GM12878 (cell line): Measurements from ENCODE around the gene CHST15. TPM values are rescaled to one million over a fixed set of nuclear protein-coding genes. Genes with fewer than 3 reads are reported as not detected.

Experiments used
- ATAC-seq: fragments of 200-7000 bp; cut with Tn5 transposase; 3 replicates; pipeline ENCODE4 v1.9.1; 2020; ENCODE audit warnings: mild to moderate bottlenecking, moderate library complexity
- BruUV-seq: library from RNA; stranded (reverse); fragments of 400-500 nt; replicated peaks from 2 replicates; lab custom pipeline; 2021; lab: Mats Ljungman, UMichigan
- CTCF ChIA-PET: fragments of 300-600 bp; sonication (Branson Sonifier 250); formaldehyde crosslinking; extraction: SDS; loops from one replicate; lab custom pipeline; 2021; ENCODE audit warnings: inconsistent platforms; lab: Yijun Ruan, JAX
- POLR2A ChIA-PET: fragments of 350-600 bp; formaldehyde crosslinking; extraction: SDS; loops from one replicate; lab custom pipeline; 2021; ENCODE audit warnings: inconsistent platforms; lab: Charles Lee
- RAD21 ChIA-PET: fragments of 300-600 bp; sonication (Branson Sonifier 250); formaldehyde crosslinking; loops from one replicate; lab custom pipeline; 2023; ENCODE audit warnings: antibody characterized with exemption; ENCODE audit not compliant: unreplicated experiment; lab: Charles Lee
- SMC1A ChIA-PET: fragments of 300-600 bp; sonication (Branson Sonifier 250); formaldehyde crosslinking; loops from one replicate; lab custom pipeline; 2023; ENCODE audit not compliant: unreplicated experiment, uncharacterized antibody; lab: Charles Lee
- DNase-seq: peaks from one replicate; pipeline ENCODE4 v3.0.0-alpha.2; 2011; ENCODE audit warnings: low read depth, low spot score
- FAIRE-seq: peaks from 3 replicates; lab custom pipeline; 2011; peaks lifted over from hg19 to GRCh38; lab: Jason Lieb, UNC
- H2AFZ ChIP-seq: 2 replicates; pipeline ENCODE4 v1.6.0; 2011; ENCODE audit warnings: low read depth, low read length, control low read depth; ENCODE audit not compliant: control insufficient read depth
- H3K27ac ChIP-seq: 2 replicates; pipeline ENCODE4 v1.5.1; 2011; ENCODE audit warnings: control low read depth; ENCODE audit not compliant: control insufficient read depth, insufficient read depth
- H3K27me3 ChIP-seq, 2 experiments: replicated peaks in 1 of 2; 2 replicates each; pipeline versions ENCODE4 v1.6.0 to v1.6.1; 2011; ENCODE audit warnings: low read length in 1 of 2; ENCODE audit not compliant: control insufficient read depth in 2 of 2, insufficient read depth in 2 of 2
- H3K36me3 ChIP-seq, 2 experiments: 2 replicates each; pipeline ENCODE4 v1.5.1; 2011; ENCODE audit warnings: low read length in 1 of 2; ENCODE audit not compliant: control insufficient read depth in 2 of 2, insufficient read depth in 2 of 2
- H3K4me1 ChIP-seq: 2 replicates; pipeline ENCODE4 v1.6.1; 2011; ENCODE audit warnings: mild to moderate bottlenecking, low read length, moderate library complexity, mixed read lengths; ENCODE audit not compliant: control insufficient read depth, insufficient read depth
- H3K4me2 ChIP-seq: 2 replicates; pipeline ENCODE4 v1.6.0; 2011; ENCODE audit warnings: control low read depth; ENCODE audit not compliant: control insufficient read depth, insufficient read depth
- H3K4me3 ChIP-seq: fragments of 200-600 bp; sonication (generic); 2 replicates; pipeline ENCODE4 v1.5.1; 2016
- H3K79me2 ChIP-seq: 2 replicates; pipeline ENCODE4 v1.6.0; 2011; ENCODE audit warnings: low read length; ENCODE audit not compliant: control insufficient read depth, insufficient read depth
- H3K9ac ChIP-seq: 2 replicates; pipeline ENCODE4 v1.8.0; 2011; ENCODE audit warnings: low read length, control low read depth, mixed read lengths; ENCODE audit not compliant: control insufficient read depth, insufficient read depth
- H3K9me3 ChIP-seq: replicated peaks from 3 replicates; pipeline ENCODE4 v1.5.1; 2011; ENCODE audit warnings: mild to moderate bottlenecking, low read length; ENCODE audit not compliant: control insufficient read depth, insufficient read depth
- H4K20me1 ChIP-seq: 2 replicates; pipeline ENCODE4 v1.6.0; 2011; ENCODE audit not compliant: control insufficient read depth, insufficient read depth
- BMI1 ChIP-seq: fragments of 450-650 bp; IDR thresholded peaks from 2 replicates; pipeline ENCODE4 v1.6.1; 2016; ENCODE audit warnings: mild to moderate bottlenecking, moderate library complexity, borderline replicate concordance
- BRCA1 ChIP-seq: IDR thresholded peaks from 2 replicates; pipeline ENCODE4 v1.6.1; 2011; ENCODE audit warnings: low read depth, low read length, improper control_type of control experiment
- CHD1 ChIP-seq: IDR thresholded peaks from 2 replicates; pipeline ENCODE4 v1.6.1; 2012; ENCODE audit warnings: low read depth, low read length, improper control_type of control experiment
- E2F4 ChIP-seq: IDR thresholded peaks from 2 replicates; pipeline ENCODE4 v1.6.1; 2012; ENCODE audit warnings: low read depth, low read length, improper control_type of control experiment
- EED ChIP-seq: sonication (generic); IDR thresholded peaks from 2 replicates; pipeline ENCODE4 v1.6.1; 2016; ENCODE audit warnings: antibody characterized with exemption, low read depth
- FOS ChIP-seq: IDR thresholded peaks from 3 replicates; pipeline ENCODE4 v1.6.1; 2011; ENCODE audit warnings: borderline replicate concordance; ENCODE audit not compliant: insufficient read length; ENCODE audit errors: extremely low read depth
- NFYB ChIP-seq: IDR thresholded peaks from 2 replicates; pipeline ENCODE4 v1.6.1; 2011; ENCODE audit warnings: low read depth, mild to moderate bottlenecking, low read length, improper control_type of control experiment, moderate library complexity; ENCODE audit not compliant: insufficient read depth
- PAX8 ChIP-seq: fragments of 450-650 bp; IDR thresholded peaks from 2 replicates; pipeline ENCODE4 v1.6.1; 2017; ENCODE audit warnings: mild to moderate bottlenecking, moderate library complexity
- POLR2AphosphoS2 ChIP-seq: IDR thresholded peaks from 2 replicates; pipeline ENCODE4 v1.6.1; 2011; ENCODE audit warnings: low read depth, mild to moderate bottlenecking, low read length, improper control_type of control experiment, moderate library complexity
- POLR2AphosphoS5 ChIP-seq: IDR thresholded peaks from 2 replicates; pipeline ENCODE4 v1.6.1; 2011; ENCODE audit warnings: mild to moderate bottlenecking, low read length, inconsistent platforms
- RAD51 ChIP-seq: fragments of 450-650 bp; IDR thresholded peaks from 2 replicates; pipeline ENCODE4 v1.6.1; 2016; ENCODE audit warnings: moderate library complexity, mild to moderate bottlenecking, inconsistent platforms
- RBBP5 ChIP-seq: fragments of 200-600 bp; sonication (generic); conservative IDR thresholded peaks from 2 replicates; pipeline ENCODE4 v1.6.1; 2016
- SP1 ChIP-seq: IDR thresholded peaks from one replicate; pipeline ENCODE4 v1.6.1; 2011; ENCODE audit warnings: low read depth, low read length
- SRF ChIP-seq, 2 experiments: IDR thresholded peaks; 2 replicates each; pipeline ENCODE4 v1.6.1; 2011; ENCODE audit warnings: low read depth in 2 of 2, low read length in 2 of 2, mild to moderate bottlenecking in 1 of 2, moderate library complexity in 1 of 2
- USF1 ChIP-seq: IDR thresholded peaks from 2 replicates; pipeline ENCODE4 v1.6.1; 2011; ENCODE audit warnings: borderline replicate concordance, low read depth, mild to moderate bottlenecking, moderate library complexity, mixed read lengths, low read length; ENCODE audit not compliant: insufficient read depth; ENCODE audit errors: extremely low read length
- WGBS: methylation state at CpG from one replicate; pipeline ENCODE4 v1.1.6; 2016; ENCODE audit warnings: low lambda C conversion rate; ENCODE audit not compliant: insufficient replicate concordance, insufficient coverage; ENCODE audit errors: missing lambda C conversion rate; 5-methylcytosine and 5-hydroxymethylcytosine counted together
- in situ Hi-C: fragments of 300-500 bp; cut with MboI; formaldehyde crosslinking; loops from 9 replicates; pipeline ENCODE4 v1.14.3; 2018; ENCODE audit warnings: mixed read lengths
- intact Hi-C: fragments of 100-400 bp; cut with micrococcal nuclease; formaldehyde crosslinking; loops from one replicate; pipeline ENCODE4 v1.14.2; 2022; ENCODE audit not compliant: unreplicated experiment
- polyA plus RNA-seq, 11 experiments: library from polyadenylated mRNA; depleted of rRNA in 4 of 11; unstranded in 6 of 11; stranded (reverse) in 5 of 11; fragments of >200 nt; fragmentation: Nextera tagmentation in 4 of 11; fragmentation: Illumina TruSeq in 1 of 11; extraction: Ambion mirVana in 4 of 11; extraction: Trizol in 1 of 11; gene quantifications; 1 replicate in 1 of 11; 2 replicates in 10 of 11; pipeline versions ENCODE4 v1.2.1 to v1.2.3, GENCODE V29; 2011 to 2016; ENCODE audit warnings: inconsistent platforms in 2 of 11, missing spikeins in 2 of 11, low read depth in 1 of 11
- total RNA-seq, 4 experiments: library from RNA; depleted of rRNA in 3 of 4; stranded (reverse); fragments of >200 nt in 3 of 4; fragmentation: Illumina TruSeq in 1 of 4; extraction: Trizol in 1 of 4; gene quantifications; 2 replicates each; pipeline versions ENCODE4 v1.2.1 to v1.2.3, GENCODE V29; 2013 to 2021
- TF ChIP-seq, protein P1 (sequence below): IDR thresholded peaks from 2 replicates; pipeline ENCODE4 v1.6.1; 2011; ENCODE audit warnings: low read depth, low read length, improper control_type of control experiment, borderline replicate concordance
- TF ChIP-seq, protein P2 (sequence below): fragments of 450-650 bp; IDR thresholded peaks from 2 replicates; pipeline ENCODE4 v1.6.1; 2018; ENCODE audit warnings: borderline replicate concordance, mild to moderate bottlenecking; ENCODE audit not compliant: partially characterized antibody

The CHST15 gene
- total and polyA plus RNA-seq, 10 of the 15 experiments (the other 5 are each of a cell fraction or from before 2014, with no cell fraction given) = 0.02 to 0.53 (median 0.05) TPM; not detected in 1

DNA sequence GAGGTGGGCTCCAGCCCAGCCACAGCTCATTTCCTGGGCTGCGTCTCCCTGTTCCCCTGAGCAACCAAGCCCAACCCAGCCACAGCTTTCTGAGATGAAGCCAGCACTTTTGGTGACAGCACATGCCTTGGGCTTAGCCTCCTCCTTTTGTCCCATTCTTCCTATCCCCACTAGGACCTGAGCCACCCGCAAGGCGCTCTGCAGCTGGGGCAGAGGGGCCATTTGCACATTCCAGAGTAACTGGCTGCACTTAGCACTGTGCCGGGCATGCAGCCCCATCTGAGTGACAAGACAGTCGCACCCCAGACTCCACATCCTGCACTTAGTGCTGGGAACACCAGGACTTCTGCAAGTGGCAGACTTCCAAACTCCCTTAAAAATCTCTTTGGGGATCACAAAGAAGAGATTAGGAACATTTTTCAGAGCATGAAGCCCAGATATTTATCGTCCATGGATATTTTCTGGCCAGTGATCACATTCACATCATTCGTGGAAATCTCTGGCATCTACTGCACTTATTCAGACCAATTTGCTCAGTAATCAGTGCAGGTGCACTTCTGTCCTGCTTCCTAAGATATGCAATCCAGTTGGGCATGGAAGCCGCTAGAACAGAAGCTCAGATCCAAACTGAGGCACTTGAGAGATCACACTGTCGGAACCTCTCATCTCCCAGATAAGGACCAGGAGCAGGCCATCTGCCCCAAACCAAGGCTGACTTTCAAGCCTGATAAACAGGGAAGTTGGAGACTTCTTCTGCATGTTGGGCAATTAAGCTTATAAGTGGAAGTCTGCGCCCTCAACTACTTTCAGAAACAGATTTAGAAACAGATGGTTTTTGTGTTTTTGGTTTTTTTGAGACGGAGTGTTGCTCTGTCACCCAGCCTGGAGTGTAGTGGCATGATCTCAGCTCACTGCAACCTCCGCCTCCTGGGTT, 26.4 kb downstream of the CHST15 start (continued):
- no peak for TF ChIP-seq CHD1
- no peak for TF ChIP-seq EED
- TF ChIP-seq POLR2AphosphoS5 = no peak
- TF ChIP-seq, protein P1, sequence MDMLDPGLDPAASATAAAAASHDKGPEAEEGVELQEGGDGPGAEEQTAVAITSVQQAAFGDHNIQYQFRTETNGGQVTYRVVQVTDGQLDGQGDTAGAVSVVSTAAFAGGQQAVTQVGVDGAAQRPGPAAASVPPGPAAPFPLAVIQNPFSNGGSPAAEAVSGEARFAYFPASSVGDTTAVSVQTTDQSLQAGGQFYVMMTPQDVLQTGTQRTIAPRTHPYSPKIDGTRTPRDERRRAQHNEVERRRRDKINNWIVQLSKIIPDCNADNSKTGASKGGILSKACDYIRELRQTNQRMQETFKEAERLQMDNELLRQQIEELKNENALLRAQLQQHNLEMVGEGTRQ = no peak
- TF ChIP-seq RBBP5 = no peak

GRCh38 chr10:124066126-124066700, 27.2 kb downstream of the CHST15 start:
- Histone ChIP-seq H3K4me3 (no peak overlapping the region), H3K79me2 (no peaks in the 10 kb centered on the region), H3K4me2 (no peak overlapping the region), H3K9ac (no peak overlapping the region), H3K9me3 (no peaks in the 10 kb centered on the region; the same call in 2 of the 3 replicates), H3K27me3 (peaks cover 0 to 4% of the 10 kb centered on the region in 2 experiments), H3K27ac (no peak overlapping the region), H4K20me1 (no peaks in the 10 kb centered on the region), H3K36me3 (no peaks in the 10 kb centered on the region), H3K4me1 (peaks cover 15% of the 10 kb centered on the region), H2AFZ (no peak overlapping the region)
- BruUV-seq = no TSS peak
- CTCF ChIA-PET = no interaction called here
- POLR2A ChIA-PET = no interaction called here
- no peak for FAIRE-seq
- no peak for ATAC-seq
- RAD21 ChIA-PET = no interaction called here
- DNase-seq = no peak
- 40% methylated on average over 12 of the region's 12 CpGs for WGBS
- in situ Hi-C loops (no loop called here), intact Hi-C loops (no loop called here)
- SMC1A ChIA-PET = interaction anchor here (0.6 to 1.2 kb wide), 2 partner anchors 26 to 148 kb away, joined by 3 read pairs; no protein-coding TSS in a partner anchor
- TF ChIP-seq SRF (IDR thresholded peaks at IDR 0.05; ENCODE audit: low read depth in 2 of 2, low read length in 2 of 2) (no peak), RAD51 (no peak), PAX8 (no peak), E2F4 (no peak), USF1 (no peak), BRCA1 (no peak), FOS (no peak), NFYB (no peak), POLR2AphosphoS2 (no peak), BMI1 (no peak), SP1 (no peak)
- TF ChIP-seq, protein P2, sequence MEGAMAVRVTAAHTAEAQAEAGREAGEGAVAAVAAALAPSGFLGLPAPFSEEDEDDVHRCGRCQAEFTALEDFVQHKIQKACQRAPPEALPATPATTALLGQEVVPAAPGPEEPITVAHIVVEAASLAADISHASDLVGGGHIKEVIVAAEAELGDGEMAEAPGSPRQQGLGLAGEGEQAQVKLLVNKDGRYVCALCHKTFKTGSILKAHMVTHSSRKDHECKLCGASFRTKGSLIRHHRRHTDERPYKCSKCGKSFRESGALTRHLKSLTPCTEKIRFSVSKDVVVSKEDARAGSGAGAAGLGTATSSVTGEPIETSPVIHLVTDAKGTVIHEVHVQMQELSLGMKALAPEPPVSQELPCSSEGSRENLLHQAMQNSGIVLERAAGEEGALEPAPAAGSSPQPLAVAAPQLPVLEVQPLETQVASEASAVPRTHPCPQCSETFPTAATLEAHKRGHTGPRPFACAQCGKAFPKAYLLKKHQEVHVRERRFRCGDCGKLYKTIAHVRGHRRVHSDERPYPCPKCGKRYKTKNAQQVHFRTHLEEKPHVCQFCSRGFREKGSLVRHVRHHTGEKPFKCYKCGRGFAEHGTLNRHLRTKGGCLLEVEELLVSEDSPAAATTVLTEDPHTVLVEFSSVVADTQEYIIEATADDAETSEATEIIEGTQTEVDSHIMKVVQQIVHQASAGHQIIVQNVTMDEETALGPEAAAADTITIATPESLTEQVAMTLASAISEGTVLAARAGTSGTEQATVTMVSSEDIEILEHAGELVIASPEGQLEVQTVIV = no peak
